B cell (primary cell): ENCODE data around the gene ZSCAN32. TPM values are rescaled to one million over a fixed set of nuclear protein-coding genes. Genes with fewer than 3 reads are reported as not detected.

Experiments
- ATAC-seq: fragments of 200-7000 bp; cut with Tn5 transposase; one replicate; pipeline ENCODE4 v1.10.0; 2021; ENCODE audit warnings: low read depth, mild to moderate bottlenecking, moderate number of reproducible peaks, moderate library complexity
- CTCF ChIA-PET: fragments of 350-600 bp; sonication (Branson Sonifier 250); formaldehyde crosslinking; loops from one replicate; lab custom pipeline; 2021; ENCODE audit warnings: antibody characterized with exemption, inconsistent platforms; lab: Charles Lee
- POLR2A ChIA-PET: fragments of 350-600 bp; sonication (Branson Sonifier 250); formaldehyde crosslinking; loops from one replicate; lab custom pipeline; 2021; ENCODE audit warnings: antibody characterized with exemption; lab: Charles Lee
- DNase-seq: peaks from one replicate; pipeline ENCODE4 v3.0.0; 2013
- H2AFZ ChIP-seq: 2 replicates; pipeline ENCODE4 v1.6.1; 2012; ENCODE audit warnings: mild to moderate bottlenecking, low read depth, low read length; ENCODE audit not compliant: insufficient read depth, poor library complexity, severe bottlenecking
- H3K27ac ChIP-seq, 2 donors: 1 replicate in 1 of 2; 2 replicates in 1 of 2; pipeline ENCODE4 v1.5.1; 2012 to 2013; ENCODE audit warnings: low read length in 2 of 2, mild to moderate bottlenecking in 2 of 2, moderate library complexity in 1 of 2
- H3K27me3 ChIP-seq, 4 experiments: fragments of 200-600 bp in 1 of 4; sonication (generic) in 1 of 4; replicated peaks in 1 of 4; 1 replicate in 2 of 4; 2 replicates in 2 of 4; pipeline versions ENCODE4 v1.6.1 to v1.7.0; 2013 to 2016; ENCODE audit warnings: low read length in 3 of 4, mild to moderate bottlenecking in 2 of 4, mixed read lengths in 1 of 4, moderate library complexity in 1 of 4; ENCODE audit not compliant: insufficient read depth in 4 of 4, control insufficient read depth in 3 of 4; ENCODE audit errors: control extremely low read depth in 1 of 4
- H3K36me3 ChIP-seq, 2 experiments: replicated peaks in 1 of 2; 1 replicate in 1 of 2; 2 replicates in 1 of 2; pipeline versions ENCODE4 v1.6.1 to v1.7.1; 2013; ENCODE audit warnings: low read length in 1 of 2; ENCODE audit not compliant: insufficient read depth in 2 of 2, control insufficient read depth in 1 of 2; ENCODE audit errors: control extremely low read depth in 1 of 2, extremely low read depth in 1 of 2
- H3K4me1 ChIP-seq, 2 donors: fragments of 200-600 bp in 1 of 2; sonication (generic) in 1 of 2; 1 replicate in 1 of 2; 2 replicates in 1 of 2; pipeline versions ENCODE4 v1.5.1 to v1.6.1; 2013 to 2017; ENCODE audit warnings: low read length in 2 of 2; ENCODE audit not compliant: control insufficient read depth in 2 of 2, insufficient read depth in 2 of 2
- H3K4me2 ChIP-seq: replicated peaks from 2 replicates; pipeline ENCODE3; 2012; ENCODE audit warnings: mild to moderate bottlenecking, low read depth, low read length; ENCODE audit not compliant: poor library complexity, severe bottlenecking
- H3K4me3 ChIP-seq, 5 experiments: fragments of 200-600 bp in 1 of 5; sonication (generic) in 1 of 5; 1 replicate in 3 of 5; 2 replicates in 2 of 5; pipeline versions ENCODE4 v1.5.1 to v1.7.0; 2011 to 2016; ENCODE audit warnings: low read length in 4 of 5, mild to moderate bottlenecking in 4 of 5, low read depth in 2 of 5, control low read depth in 1 of 5, moderate library complexity in 1 of 5; ENCODE audit not compliant: insufficient read depth in 1 of 5; ENCODE audit errors: control extremely low read depth in 1 of 5, extremely low read depth in 1 of 5
- H3K79me2 ChIP-seq: fragments of 200-600 bp; sonication (generic); one replicate; pipeline ENCODE4 v1.6.0; 2016; ENCODE audit warnings: low read length; ENCODE audit not compliant: control insufficient read depth, insufficient read depth
- H3K9ac ChIP-seq: fragments of 200-600 bp; sonication (generic); 2 replicates; pipeline ENCODE4 v1.6.1; 2017; ENCODE audit warnings: mild to moderate bottlenecking, low read length, moderate library complexity
- H3K9me3 ChIP-seq, 3 donors: one replicate each; pipeline versions ENCODE4 v1.6.1 to v1.7.1; 2013; ENCODE audit warnings: low read length in 2 of 3; ENCODE audit not compliant: control insufficient read depth in 2 of 3, insufficient read depth in 1 of 3; ENCODE audit errors: control extremely low read depth in 1 of 3
- H4K20me1 ChIP-seq: 2 replicates; pipeline ENCODE4 v1.6.0; 2012; ENCODE audit warnings: mild to moderate bottlenecking, low read length; ENCODE audit not compliant: insufficient read depth, control insufficient read depth, poor library complexity, severe bottlenecking
- H3K27ac Mint-ChIP-seq: one replicate; pipeline ENCODE4 v1.8.0; 2021; ENCODE audit warnings: mixed read lengths
- H3K27me3 Mint-ChIP-seq: one replicate; pipeline ENCODE4 v1.8.0; 2021; ENCODE audit warnings: mixed read lengths
- H3K4me1 Mint-ChIP-seq: one replicate; pipeline ENCODE4 v1.8.0; 2021; ENCODE audit warnings: mixed read lengths
- H3K4me3 Mint-ChIP-seq: one replicate; pipeline ENCODE4 v1.8.0; 2021; ENCODE audit warnings: mixed read lengths
- H3K9me3 Mint-ChIP-seq: one replicate; pipeline ENCODE4 v1.8.0; 2022; ENCODE audit warnings: mixed read lengths; ENCODE audit not compliant: insufficient read depth
- EZH2 ChIP-seq: IDR thresholded peaks from 2 replicates; pipeline ENCODE4 v1.6.1; 2012; ENCODE audit warnings: borderline replicate concordance, low read depth, mild to moderate bottlenecking, moderate library complexity, low read length; ENCODE audit not compliant: insufficient read depth, poor library complexity, severe bottlenecking
- WGBS: methylation state at CpG from one replicate; pipeline ENCODE4 v1.1.5; 2013; ENCODE audit warnings: missing lambda C conversion rate; ENCODE audit not compliant: insufficient coverage; 5-methylcytosine and 5-hydroxymethylcytosine counted together
- intact Hi-C: fragments of 100-400 bp; cut with micrococcal nuclease; formaldehyde crosslinking; loops from one replicate; pipeline ENCODE4 v1.10.0; 2022
- polyA plus RNA-seq: library from polyadenylated mRNA; depleted of rRNA; stranded (reverse); fragments of >200 nt; gene quantifications from 2 replicates; pipeline ENCODE4 v1.2.3, GENCODE V29; 2012
- total RNA-seq, 2 donors: library from RNA; stranded (reverse); fragments of 120-200 nt in 1 of 2; gene quantifications; 1 replicate in 1 of 2; 2 replicates in 1 of 2; pipeline versions ENCODE4 v1.2.3 to v1.2.4, GENCODE V29; 2013 to 2022
- TF ChIP-seq, protein P1 (sequence below): fragments of 200-600 bp; IDR thresholded peaks from one replicate; pipeline ENCODE4 v1.8.0; 2022; ENCODE audit warnings: antibody characterized with exemption, mild to moderate bottlenecking

The ZSCAN32 gene
- total and polyA plus RNA-seq, 2 donors (not counting 1 experiment from before 2014, with no cell fraction given): 16.3 to 25.9 TPM

DNA sequence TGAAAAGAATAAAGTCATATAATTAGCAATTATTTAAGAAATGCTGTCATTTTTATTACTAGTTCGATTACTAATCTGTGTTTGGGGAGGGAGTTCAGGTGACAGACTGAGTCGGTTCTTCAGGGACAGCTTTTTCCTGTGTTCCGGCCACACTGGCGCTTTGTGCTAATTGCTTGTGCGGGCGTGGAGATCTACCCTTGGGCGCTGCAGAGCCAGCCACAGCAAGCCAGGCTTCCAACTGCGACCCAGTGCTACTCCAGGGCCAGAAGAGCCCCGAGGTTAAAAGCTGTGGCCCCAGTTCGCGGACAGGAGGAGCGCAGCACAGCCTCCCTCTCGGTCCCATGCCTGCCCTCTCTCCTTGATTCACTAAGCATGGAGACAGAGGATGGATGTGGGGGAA lies 51.6 kb downstream of the ZSCAN32 start:
- H3K4me2 ChIP-seq: no peak overlapping the region
- H3K36me3 ChIP-seq: no peaks in the 10 kb centered on the region
- H3K79me2 ChIP-seq: no peaks in the 10 kb centered on the region
- Mint-ChIP-seq H3K4me1 (no peaks in the 10 kb centered on the region), H3K27me3 (no peaks in the 10 kb centered on the region), H3K4me3 (no peak overlapping the region), H3K9me3 (peaks cover under 1% of the 10 kb centered on the region), H3K27ac (no peak overlapping the region)
- H3K4me3 ChIP-seq: no peak overlapping the region
- H3K27me3 ChIP-seq: no peaks in the 10 kb centered on the region
- ChIA-PET POLR2A (no interaction called here), CTCF (no interaction called here)
- no peak overlapping the region for H2AFZ ChIP-seq
- no peak overlapping the region for H3K9ac ChIP-seq
- DNase-seq: no peak
- H3K4me1 ChIP-seq: no peaks in the 10 kb centered on the region
- TF ChIP-seq EZH2: no peak
- TF ChIP-seq, protein P1, sequence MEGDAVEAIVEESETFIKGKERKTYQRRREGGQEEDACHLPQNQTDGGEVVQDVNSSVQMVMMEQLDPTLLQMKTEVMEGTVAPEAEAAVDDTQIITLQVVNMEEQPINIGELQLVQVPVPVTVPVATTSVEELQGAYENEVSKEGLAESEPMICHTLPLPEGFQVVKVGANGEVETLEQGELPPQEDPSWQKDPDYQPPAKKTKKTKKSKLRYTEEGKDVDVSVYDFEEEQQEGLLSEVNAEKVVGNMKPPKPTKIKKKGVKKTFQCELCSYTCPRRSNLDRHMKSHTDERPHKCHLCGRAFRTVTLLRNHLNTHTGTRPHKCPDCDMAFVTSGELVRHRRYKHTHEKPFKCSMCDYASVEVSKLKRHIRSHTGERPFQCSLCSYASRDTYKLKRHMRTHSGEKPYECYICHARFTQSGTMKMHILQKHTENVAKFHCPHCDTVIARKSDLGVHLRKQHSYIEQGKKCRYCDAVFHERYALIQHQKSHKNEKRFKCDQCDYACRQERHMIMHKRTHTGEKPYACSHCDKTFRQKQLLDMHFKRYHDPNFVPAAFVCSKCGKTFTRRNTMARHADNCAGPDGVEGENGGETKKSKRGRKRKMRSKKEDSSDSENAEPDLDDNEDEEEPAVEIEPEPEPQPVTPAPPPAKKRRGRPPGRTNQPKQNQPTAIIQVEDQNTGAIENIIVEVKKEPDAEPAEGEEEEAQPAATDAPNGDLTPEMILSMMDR: no peak
- ATAC-seq: no peak
- no peaks in the 10 kb centered on the region for H4K20me1 ChIP-seq
- H3K9me3 ChIP-seq: peaks cover 0 to 7% (median 0%) of the 10 kb centered on the region in 3 donors
- 63% methylated on average over 8 of the region's 13 CpGs for WGBS
- intact Hi-C loops: no loop called here
- H3K27ac ChIP-seq: no peak overlapping the region

DNA sequence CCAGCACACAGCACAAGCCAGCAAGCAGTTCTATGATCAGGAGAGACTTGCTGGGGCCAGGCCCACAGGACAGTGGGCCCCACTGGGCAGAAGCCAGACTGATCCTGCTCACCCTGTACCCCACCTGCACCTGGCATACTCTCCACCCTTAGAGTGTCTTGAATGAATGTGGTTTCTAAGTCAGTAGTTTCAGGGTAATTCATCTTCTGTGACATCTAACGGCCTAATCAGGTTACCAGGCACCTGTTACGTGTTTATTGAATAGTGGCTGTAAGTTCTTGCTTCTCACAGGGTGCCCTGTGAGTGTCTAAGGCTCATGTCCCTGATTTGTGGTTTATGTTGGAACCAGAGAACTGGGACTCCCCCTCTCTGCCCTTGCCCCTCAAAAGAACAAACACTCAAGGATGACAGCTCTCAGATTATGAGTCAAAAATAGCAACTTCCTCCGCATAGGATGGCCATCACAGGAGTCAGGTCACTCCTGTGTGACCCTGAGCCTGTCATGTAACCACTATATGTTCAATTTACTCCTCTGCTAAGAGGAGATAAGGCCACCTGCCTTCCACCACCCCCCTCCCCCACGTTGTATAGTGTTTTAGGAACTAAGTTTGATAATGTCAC lies 52.1 kb downstream of the ZSCAN32 start:
- no peak for DNase-seq

More for the DNA sequence above, 52.1 kb downstream of the ZSCAN32 start:
- Histone ChIP-seq H3K79me2 (no peaks in the 10 kb centered on the region), H3K9me3 (peaks cover 0 to 7% (median 0%) of the 10 kb centered on the region in 3 donors), H3K27ac (no peak overlapping the region), H2AFZ (no peak overlapping the region), H3K9ac (no peak overlapping the region), H3K27me3 (no peaks in the 10 kb centered on the region), H4K20me1 (no peaks in the 10 kb centered on the region), H3K36me3 (no peaks in the 10 kb centered on the region), H3K4me2 (no peak overlapping the region), H3K4me3 (no peak overlapping the region), H3K4me1 (no peaks in the 10 kb centered on the region)
- no peaks in the 10 kb centered on the region for H3K27me3 Mint-ChIP-seq
- no peaks in the 10 kb centered on the region for H3K4me1 Mint-ChIP-seq
- no peak for ATAC-seq
- 21% methylated on average over 3 of the region's 4 CpGs for WGBS
- POLR2A ChIA-PET: no interaction called here
- no peaks in the 10 kb centered on the region for H3K9me3 Mint-ChIP-seq
- no peak overlapping the region for H3K27ac Mint-ChIP-seq
- TF ChIP-seq, protein P1: no peak
- no peak for TF ChIP-seq EZH2
- H3K4me3 Mint-ChIP-seq: no peak overlapping the region
- CTCF ChIA-PET: no interaction called here
- intact Hi-C loops: no loop called here
